Effector memory CD8-positive, alpha-beta T cell (primary cell): ENCODE results near the gene SFMBT1.

ENCODE experiments used
- ATAC-seq: fragments of 150-1000 bp; cut with Tn5 transposase; replicated peaks from 2 replicates; pipeline ENCODE4 v1.10.0; 2021; ENCODE audit warnings: mild to moderate bottlenecking, moderate library complexity
- DNase-seq, 3 experiments: peaks; one replicate each; pipeline ENCODE4 v3.0.0; 2021
- H3K27ac Mint-ChIP-seq, 2 donors: one replicate each; pipeline ENCODE4 v1.8.0; 2022; ENCODE audit warnings: mild to moderate bottlenecking in 2 of 2, mixed read lengths in 2 of 2, moderate library complexity in 2 of 2
- H3K27me3 Mint-ChIP-seq, 2 donors: one replicate each; pipeline ENCODE4 v1.8.0; 2022; ENCODE audit warnings: mixed read lengths in 2 of 2
- H3K36me3 Mint-ChIP-seq: one replicate; pipeline ENCODE4 v1.8.0; 2022; ENCODE audit warnings: mild to moderate bottlenecking, moderate library complexity, mixed read lengths; ENCODE audit not compliant: insufficient read depth
- H3K4me1 Mint-ChIP-seq, 2 donors: one replicate each; pipeline ENCODE4 v1.8.0; 2022; ENCODE audit warnings: low read depth in 2 of 2, mixed read lengths in 2 of 2
- H3K4me3 Mint-ChIP-seq, 2 donors: one replicate each; pipeline ENCODE4 v1.8.0; 2022; ENCODE audit warnings: mild to moderate bottlenecking in 2 of 2, mixed read lengths in 2 of 2, moderate library complexity in 2 of 2
- H3K9me3 Mint-ChIP-seq, 2 donors: one replicate each; pipeline ENCODE4 v1.8.0; 2022; ENCODE audit warnings: mixed read lengths in 2 of 2

SFMBT1 gene

GRCh38 chr3:52931328-52931727, 114.5 kb downstream of the SFMBT1 start:
- no peak overlapping the region for H3K4me3 Mint-ChIP-seq
- ATAC-seq: no peak
- peaks cover 26% of the 10 kb centered on the region for H3K36me3 Mint-ChIP-seq
- no peaks in the 10 kb centered on the region for H3K27me3 Mint-ChIP-seq
- H3K27ac Mint-ChIP-seq: no peak overlapping the region
- peaks cover 2 to 4% of the 10 kb centered on the region in 2 donors for H3K4me1 Mint-ChIP-seq
- DNase-seq: no peak
- no peaks in the 10 kb centered on the region for H3K9me3 Mint-ChIP-seq

GRCh38 chr3:52930748-52931147, 115.1 kb downstream of the SFMBT1 start:
- peaks cover 26% of the 10 kb centered on the region for H3K36me3 Mint-ChIP-seq
- no peak overlapping the region for H3K4me3 Mint-ChIP-seq
- no peak overlapping the region for H3K27ac Mint-ChIP-seq
- DNase-seq (no peak), ATAC-seq (no peak)
- H3K27me3 Mint-ChIP-seq: no peaks in the 10 kb centered on the region
- peaks cover 2 to 4% of the 10 kb centered on the region in 2 donors for H3K4me1 Mint-ChIP-seq
- no peaks in the 10 kb centered on the region for H3K9me3 Mint-ChIP-seq

- ATAC-seq (no peak), DNase-seq (no peak)
- H3K27me3 Mint-ChIP-seq: no peaks in the 10 kb centered on the region
- no peaks in the 10 kb centered on the region for H3K9me3 Mint-ChIP-seq
- H3K4me3 Mint-ChIP-seq: no peak overlapping the region
- H3K4me1 Mint-ChIP-seq: no peaks in the 10 kb centered on the region
- no peak overlapping the region for H3K27ac Mint-ChIP-seq
- peaks cover 28% of the 10 kb centered on the region for H3K36me3 Mint-ChIP-seq
These were observed 119.3 kb downstream of the SFMBT1 start for GRCh38 chr3:52926554-52926953.

DNA sequence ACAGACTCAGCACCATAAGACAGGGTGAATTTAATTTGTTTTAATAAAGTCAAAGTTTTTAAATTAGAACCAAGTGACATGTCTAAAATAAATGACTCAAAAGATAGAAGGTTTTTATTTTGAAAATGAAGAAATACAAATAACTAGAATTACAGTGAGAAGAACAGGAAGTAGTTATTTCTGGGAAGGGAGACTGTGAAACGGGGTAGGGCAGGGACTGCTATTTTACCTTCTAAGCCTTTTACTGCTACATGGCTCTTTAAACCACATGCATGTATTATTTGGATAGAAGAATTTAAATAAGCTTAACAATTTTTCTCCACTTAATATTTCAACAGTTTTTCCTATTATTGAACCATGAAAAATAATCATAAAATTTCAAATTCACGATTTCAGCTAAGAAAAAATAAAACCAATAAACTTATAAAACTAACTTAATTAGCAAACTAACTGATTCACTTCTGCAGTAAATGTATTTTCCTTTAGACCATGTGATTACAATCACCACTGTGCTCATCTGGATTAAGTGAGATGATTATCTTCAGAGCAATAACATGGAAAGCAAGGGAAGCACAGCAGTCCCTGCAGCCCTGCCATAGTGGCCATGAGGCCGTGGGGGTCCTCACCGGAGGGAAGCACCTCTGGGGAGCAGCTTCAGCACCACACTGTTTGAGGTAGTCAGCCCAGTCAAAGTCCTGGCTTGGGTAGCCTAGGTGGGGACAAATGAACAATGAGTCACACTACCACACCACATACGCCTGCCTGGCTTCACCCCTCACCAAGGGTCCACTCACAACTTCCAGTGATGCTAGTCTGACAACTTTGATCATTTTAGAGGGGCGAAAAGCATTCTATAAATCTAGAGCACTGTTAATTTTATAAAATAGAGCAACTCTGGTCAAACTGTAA, 120.2 kb downstream of the SFMBT1 start:
- H3K27me3 Mint-ChIP-seq: no peaks in the 10 kb centered on the region
- H3K27ac Mint-ChIP-seq: no peak overlapping the region
- H3K9me3 Mint-ChIP-seq: no peaks in the 10 kb centered on the region
- H3K4me3 Mint-ChIP-seq: no peak overlapping the region
- no peaks in the 10 kb centered on the region for H3K4me1 Mint-ChIP-seq
- no peak for ATAC-seq
- DNase-seq: no peak
- peaks cover 25% of the 10 kb centered on the region for H3K36me3 Mint-ChIP-seq

DNA sequence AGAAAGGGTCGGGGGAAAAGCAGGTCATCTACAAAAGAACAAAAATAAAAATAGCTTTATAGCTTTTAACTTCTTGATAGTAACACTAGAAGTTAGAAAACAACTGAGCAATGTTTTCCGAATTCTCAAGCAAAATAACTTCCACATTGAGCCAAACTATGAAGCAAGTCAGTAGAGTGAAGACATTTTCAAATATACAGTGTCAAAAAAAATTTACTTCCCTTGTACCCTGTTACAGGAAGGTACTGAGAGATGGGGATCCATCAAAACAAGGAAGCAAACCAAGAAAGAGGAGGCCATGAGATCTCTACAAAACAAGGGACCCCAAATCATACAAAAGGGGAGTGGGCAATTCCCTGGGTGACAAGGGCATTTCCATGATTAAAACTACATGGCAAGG, 121.9 kb downstream of the SFMBT1 start:
- no peak for DNase-seq
- H3K4me1 Mint-ChIP-seq: no peaks in the 10 kb centered on the region
- H3K4me3 Mint-ChIP-seq: no peak overlapping the region
- no peak for ATAC-seq
- H3K27ac Mint-ChIP-seq: no peak overlapping the region
- H3K36me3 Mint-ChIP-seq: peaks cover 36% of the 10 kb centered on the region
- no peaks in the 10 kb centered on the region for H3K27me3 Mint-ChIP-seq
- no peaks in the 10 kb centered on the region for H3K9me3 Mint-ChIP-seq

GRCh38 chr3:52920841-52921240, 125.0 kb downstream of the SFMBT1 start:
- Mint-ChIP-seq H3K27me3 (no peaks in the 10 kb centered on the region), H3K4me1 (no peaks in the 10 kb centered on the region), H3K36me3 (peaks cover 40% of the 10 kb centered on the region), H3K27ac (no peak overlapping the region), H3K9me3 (no peaks in the 10 kb centered on the region), H3K4me3 (no peak overlapping the region)
- DNase-seq: no peak
- no peak for ATAC-seq

DNA sequence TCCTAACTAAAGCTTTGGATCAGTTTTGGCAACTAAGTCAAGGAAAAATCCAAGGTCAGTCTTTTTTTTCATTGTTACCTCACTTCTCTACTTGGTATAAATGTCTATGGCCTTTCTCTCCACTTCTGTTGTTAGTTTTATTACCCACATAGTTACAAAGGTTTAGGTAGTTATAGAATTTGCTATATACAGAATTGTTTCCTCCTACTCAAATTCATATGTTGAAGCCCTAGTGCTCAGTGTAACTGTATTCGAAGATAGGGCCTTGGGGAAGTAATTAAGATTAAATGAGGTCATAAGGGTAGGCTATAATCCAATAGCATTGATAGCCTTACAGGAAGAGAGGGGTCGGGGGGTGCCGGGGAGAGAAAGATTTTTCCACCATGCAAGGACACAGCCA, 128.8 kb downstream of the SFMBT1 start:
- no peak overlapping the region for H3K4me3 Mint-ChIP-seq
- H3K9me3 Mint-ChIP-seq: no peaks in the 10 kb centered on the region
- no peak overlapping the region for H3K27ac Mint-ChIP-seq
- no peak for DNase-seq
- ATAC-seq: no peak
- H3K36me3 Mint-ChIP-seq: peaks cover 37% of the 10 kb centered on the region
- no peaks in the 10 kb centered on the region for H3K4me1 Mint-ChIP-seq
- no peaks in the 10 kb centered on the region for H3K27me3 Mint-ChIP-seq

DNA sequence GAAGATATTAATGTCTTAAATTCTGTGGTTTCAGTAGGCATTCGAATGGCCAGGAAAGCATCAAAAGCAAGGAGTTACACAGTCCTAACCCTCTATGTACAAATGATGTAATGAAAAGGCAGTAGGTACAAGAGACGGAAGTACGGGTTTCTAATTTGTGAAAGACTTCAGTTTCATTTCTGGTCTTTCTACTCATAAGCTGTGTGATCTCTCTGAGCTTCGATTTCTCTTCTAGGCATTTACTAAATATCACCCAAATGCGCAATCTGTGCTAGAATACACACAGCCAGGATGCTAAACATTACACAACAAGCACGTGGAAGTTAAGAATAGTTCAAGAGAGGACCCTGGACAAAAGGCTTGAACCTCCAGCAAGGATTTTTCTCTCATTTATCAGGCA, 130.6 kb downstream of the SFMBT1 start:
- H3K27me3 Mint-ChIP-seq: no peaks in the 10 kb centered on the region
- peaks cover 47% of the 10 kb centered on the region for H3K36me3 Mint-ChIP-seq
- H3K27ac Mint-ChIP-seq: no peak overlapping the region
- H3K4me1 Mint-ChIP-seq: no peaks in the 10 kb centered on the region
- no peaks in the 10 kb centered on the region for H3K9me3 Mint-ChIP-seq
- H3K4me3 Mint-ChIP-seq: no peak overlapping the region
- no peak for ATAC-seq
- DNase-seq: no peak

GRCh38 chr3:52912885-52913731, 132.8 kb downstream of the SFMBT1 start:
- Mint-ChIP-seq H3K9me3 (no peaks in the 10 kb centered on the region), H3K36me3 (peaks cover 35% of the 10 kb centered on the region), H3K4me3 (no peak overlapping the region), H3K4me1 (no peaks in the 10 kb centered on the region), H3K27me3 (no peaks in the 10 kb centered on the region), H3K27ac (no peak overlapping the region)
- DNase-seq: no peak
- ATAC-seq: no peak

DNA sequence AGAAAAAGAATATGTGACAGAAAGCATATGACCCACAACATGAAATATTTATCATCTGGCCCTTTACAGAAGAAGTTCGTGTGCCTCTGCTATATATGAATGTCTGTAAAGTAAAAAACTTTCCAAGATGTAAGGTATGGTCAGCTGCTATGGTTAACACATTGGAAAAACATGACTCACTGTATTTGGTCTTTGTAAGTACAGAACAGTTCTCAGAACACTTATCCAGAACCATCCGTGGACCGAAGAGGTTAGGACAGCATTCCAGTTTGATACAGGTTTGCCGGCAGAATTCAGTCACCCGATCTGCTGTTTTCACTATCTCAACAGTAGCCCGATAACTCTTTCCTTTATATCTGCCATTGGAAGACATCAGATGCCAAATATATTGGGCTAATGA, 135.1 kb downstream of the SFMBT1 start:
- Mint-ChIP-seq H3K4me3 (no peak overlapping the region), H3K27ac (no peak overlapping the region)
- no peak for ATAC-seq

DNA sequence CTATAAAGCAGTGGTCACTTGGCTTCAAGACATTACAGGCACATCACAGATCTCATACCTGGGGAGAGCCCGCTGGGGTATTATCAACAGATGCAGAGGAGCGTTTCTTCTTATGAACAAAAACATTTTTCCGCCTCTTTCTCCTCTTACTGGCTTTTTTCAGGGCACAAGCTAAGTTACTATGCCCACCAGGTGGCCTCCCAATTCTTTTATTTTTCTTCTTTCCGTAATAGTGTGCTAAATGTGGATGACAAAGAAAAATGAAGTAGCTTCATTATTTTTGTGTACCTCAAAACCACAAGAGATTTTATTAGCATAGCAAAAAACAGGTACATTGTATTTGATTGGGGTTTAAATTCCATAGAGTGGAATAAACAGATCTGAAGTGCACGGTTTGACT, 138.4 kb downstream of the SFMBT1 start:
- H3K4me1 Mint-ChIP-seq: no peaks in the 10 kb centered on the region
- no peaks in the 10 kb centered on the region for H3K27me3 Mint-ChIP-seq
- no peak for DNase-seq
- no peaks in the 10 kb centered on the region for H3K9me3 Mint-ChIP-seq
- ATAC-seq: no peak
- no peak overlapping the region for H3K27ac Mint-ChIP-seq
- H3K4me3 Mint-ChIP-seq: no peak overlapping the region
- peaks cover 51% of the 10 kb centered on the region for H3K36me3 Mint-ChIP-seq

More for the DNA sequence above, 135.1 kb downstream of the SFMBT1 start:
- DNase-seq: no peak
- no peaks in the 10 kb centered on the region for H3K9me3 Mint-ChIP-seq
- H3K27me3 Mint-ChIP-seq: no peaks in the 10 kb centered on the region
- H3K36me3 Mint-ChIP-seq: peaks cover 45% of the 10 kb centered on the region
- H3K4me1 Mint-ChIP-seq: no peaks in the 10 kb centered on the region

GRCh38 chr3:52904552-52904951, 141.3 kb downstream of the SFMBT1 start:
- Mint-ChIP-seq H3K27ac (peak overlapping the region in 1 of 2 donors; percentile 35), H3K4me1 (no peaks in the 10 kb centered on the region), H3K27me3 (no peaks in the 10 kb centered on the region), H3K36me3 (peaks cover 31% of the 10 kb centered on the region), H3K9me3 (no peaks in the 10 kb centered on the region), H3K4me3 (no peak overlapping the region)
- ATAC-seq (no peak), DNase-seq (no peak)

GRCh38 chr3:52904000-52904399, 141.9 kb downstream of the SFMBT1 start:
- H3K27me3 Mint-ChIP-seq: no peaks in the 10 kb centered on the region
- peak overlapping the region in 1 of 2 donors; percentile 35 for H3K27ac Mint-ChIP-seq
- no peak overlapping the region for H3K4me3 Mint-ChIP-seq
- H3K36me3 Mint-ChIP-seq: peaks cover 31% of the 10 kb centered on the region
- H3K4me1 Mint-ChIP-seq: no peaks in the 10 kb centered on the region
- H3K9me3 Mint-ChIP-seq: no peaks in the 10 kb centered on the region
- ATAC-seq: no peak
- DNase-seq: no peak
